Uterus (tissue), 2 donors: ENCODE data around the gene PRRT1.

Experiments used
- POLR2A ChIP-seq, 2 donors: fragments of 450-650 bp; IDR thresholded peaks; one replicate each; pipeline ENCODE4 v1.6.1; 2016; ENCODE audit warnings: antibody characterized with exemption in 2 of 2, mild to moderate bottlenecking in 1 of 2, moderate library complexity in 1 of 2
- TF ChIP-seq, protein P1 (sequence below), 4 experiments: fragments of 200-600 bp in 2 of 4; fragments of 450-650 bp in 2 of 4; sonication (generic) in 2 of 4; IDR thresholded peaks; one replicate each; pipeline ENCODE4 v1.5.1; 2016 to 2019; ENCODE audit warnings: antibody characterized with exemption in 4 of 4, mild to moderate bottlenecking in 2 of 4, moderate library complexity in 1 of 4

DNA sequence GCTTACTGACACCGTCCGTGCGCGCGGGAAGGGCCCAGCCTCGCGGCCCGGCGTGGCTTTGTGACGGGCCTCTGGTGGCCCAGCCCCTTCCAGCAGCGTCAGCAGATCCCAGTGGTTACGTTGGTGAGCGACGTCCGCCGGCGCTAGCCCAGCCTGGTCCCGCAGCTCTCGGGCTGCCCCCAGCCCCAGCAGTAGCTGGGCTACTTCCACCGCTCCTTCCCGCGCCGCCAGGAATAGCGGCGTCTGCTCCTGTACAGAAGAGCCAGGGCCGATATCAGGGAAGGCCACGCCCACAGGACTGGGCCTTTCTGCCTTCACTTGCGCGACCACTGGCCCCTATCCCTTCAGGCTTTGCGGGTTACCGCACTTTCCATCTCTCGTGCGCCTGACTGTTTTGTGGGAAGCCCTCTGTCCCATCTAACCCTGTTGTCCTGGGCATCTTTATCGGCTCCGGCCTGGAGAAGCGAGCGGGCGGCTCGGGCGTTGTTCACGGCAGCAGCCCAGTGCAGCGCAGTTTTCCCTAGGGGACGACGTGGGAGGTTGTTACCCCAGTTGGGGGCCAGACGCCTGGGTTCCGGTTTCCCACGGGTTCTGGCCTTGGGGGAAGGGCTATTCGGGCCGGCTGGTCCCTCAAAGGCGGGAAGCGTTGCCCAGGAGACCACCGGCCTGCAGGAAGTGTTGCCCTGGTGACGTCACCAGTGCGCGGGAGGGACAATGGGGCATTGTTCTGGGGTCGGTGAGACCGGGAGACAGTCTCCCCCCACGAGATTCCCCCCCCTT lies 44.4 kb upstream of the PRRT1 start:
- TF ChIP-seq, protein P1, sequence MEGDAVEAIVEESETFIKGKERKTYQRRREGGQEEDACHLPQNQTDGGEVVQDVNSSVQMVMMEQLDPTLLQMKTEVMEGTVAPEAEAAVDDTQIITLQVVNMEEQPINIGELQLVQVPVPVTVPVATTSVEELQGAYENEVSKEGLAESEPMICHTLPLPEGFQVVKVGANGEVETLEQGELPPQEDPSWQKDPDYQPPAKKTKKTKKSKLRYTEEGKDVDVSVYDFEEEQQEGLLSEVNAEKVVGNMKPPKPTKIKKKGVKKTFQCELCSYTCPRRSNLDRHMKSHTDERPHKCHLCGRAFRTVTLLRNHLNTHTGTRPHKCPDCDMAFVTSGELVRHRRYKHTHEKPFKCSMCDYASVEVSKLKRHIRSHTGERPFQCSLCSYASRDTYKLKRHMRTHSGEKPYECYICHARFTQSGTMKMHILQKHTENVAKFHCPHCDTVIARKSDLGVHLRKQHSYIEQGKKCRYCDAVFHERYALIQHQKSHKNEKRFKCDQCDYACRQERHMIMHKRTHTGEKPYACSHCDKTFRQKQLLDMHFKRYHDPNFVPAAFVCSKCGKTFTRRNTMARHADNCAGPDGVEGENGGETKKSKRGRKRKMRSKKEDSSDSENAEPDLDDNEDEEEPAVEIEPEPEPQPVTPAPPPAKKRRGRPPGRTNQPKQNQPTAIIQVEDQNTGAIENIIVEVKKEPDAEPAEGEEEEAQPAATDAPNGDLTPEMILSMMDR (IDR thresholded peaks at IDR 0.05) = no peak
- peak; percentile 96 to 100 for TF ChIP-seq POLR2A (IDR thresholded peaks at IDR 0.05)
